ENCODE measurements around the gene FEM1C. TPM values are rescaled to one million over a fixed set of nuclear protein-coding genes. Genes with fewer than 3 reads are reported as not detected.

FEM1C gene
- 10 to 100 TPM; 24.3 to 59.8 (median 34.0) TPM for total RNA-seq

- no peak for TF ChIP-seq CTCF (IDR thresholded peaks at IDR 0.05; ENCODE audit: low read depth)
These were observed at the start of gene FEM1C for GRCh38 chr5:115544436-115545350. TSS of gene FEM1C (minus strand) at chr5:115544775. CDS start at chr5:115543493, 1,282 bp downstream.

- no peak for TF ChIP-seq CTCF (IDR thresholded peaks at IDR 0.05; ENCODE audit: low read depth)
These were observed 44.5 kb upstream of the FEM1C start for GRCh38 chr5:115589043-115589442.

- no peak for TF ChIP-seq CTCF (IDR thresholded peaks at IDR 0.05; ENCODE audit: low read depth)
These were observed 44.1 kb upstream of the FEM1C start for GRCh38 chr5:115588640-115589039.

GRCh38 chr5:115586525-115587146 is 42.1 kb upstream of the FEM1C start:
- TF ChIP-seq CTCF (IDR thresholded peaks at IDR 0.05; ENCODE audit: low read depth) = no peak

GRCh38 chr5:115585265-115585664 is 40.7 kb upstream of the FEM1C start:
- no peak for TF ChIP-seq CTCF (IDR thresholded peaks at IDR 0.05; ENCODE audit: low read depth)

- TF ChIP-seq CTCF (IDR thresholded peaks at IDR 0.05; ENCODE audit: low read depth) = no peak
These were observed 39.9 kb upstream of the FEM1C start for GRCh38 chr5:115584501-115584900.

GRCh38 chr5:115583474-115583873 is 38.9 kb upstream of the FEM1C start:
- no peak for TF ChIP-seq CTCF (IDR thresholded peaks at IDR 0.05; ENCODE audit: low read depth)

Data from subcutaneous adipose tissue (tissue), 4 donors.